Duodenal mucosa (tissue), 2 donors: ENCODE results near the gene MRPL1.
"Not testable (repeated sequence)": the region's sequence is repeated elsewhere in the genome, so short reads cannot be mapped to it uniquely, and the experiment has no call there.

Experiments used
- H3K27ac ChIP-seq: one replicate; pipeline ENCODE4 v1.7.0; 2013; ENCODE audit warnings: low read depth, low read length
- H3K27me3 ChIP-seq, 2 donors: one replicate each; pipeline ENCODE4 v1.7.0; 2013; ENCODE audit warnings: low read length in 2 of 2, control low read depth in 1 of 2; ENCODE audit not compliant: insufficient read depth in 2 of 2, control insufficient read depth in 1 of 2
- H3K36me3 ChIP-seq, 2 donors: one replicate each; pipeline ENCODE4 v1.7.0; 2013; ENCODE audit warnings: low read length in 2 of 2, control low read depth in 1 of 2; ENCODE audit not compliant: insufficient read depth in 2 of 2, control insufficient read depth in 1 of 2
- H3K4me1 ChIP-seq, 2 donors: one replicate each; pipeline ENCODE4 v1.7.0; 2013; ENCODE audit warnings: low read length in 2 of 2, control low read depth in 1 of 2; ENCODE audit not compliant: insufficient read depth in 2 of 2, control insufficient read depth in 1 of 2
- H3K4me3 ChIP-seq, 2 donors: one replicate each; pipeline ENCODE4 v1.7.0; 2013; ENCODE audit warnings: low read length in 2 of 2, low read depth in 1 of 2
- H3K9ac ChIP-seq, 2 donors: one replicate each; pipeline ENCODE4 v1.7.0; 2013; ENCODE audit warnings: low read length in 2 of 2, low read depth in 1 of 2
- H3K9me3 ChIP-seq, 2 donors: one replicate each; pipeline ENCODE4 v1.7.0; 2013; ENCODE audit warnings: low read length in 2 of 2, control low read depth in 1 of 2; ENCODE audit not compliant: control insufficient read depth in 1 of 2

Gene MRPL1

GRCh38 chr4:77930876-77931275, 68.2 kb downstream of the MRPL1 start:
- H3K27me3 ChIP-seq: no peaks in the 10 kb centered on the region

GRCh38 chr4:77931452-77932135, 69.0 kb downstream of the MRPL1 start:
- H3K4me3 ChIP-seq: no peak overlapping the region
- H3K27me3 ChIP-seq: no peaks in the 10 kb centered on the region
- H3K9ac ChIP-seq: no peak overlapping the region
- H3K9me3 ChIP-seq: no peaks in the 10 kb centered on the region
- H3K27ac ChIP-seq: no peak overlapping the region
- H3K36me3 ChIP-seq: peaks cover 0 to 12% of the 10 kb centered on the region in 2 donors
- H3K4me1 ChIP-seq: peaks cover 0 to 9% of the 10 kb centered on the region in 2 donors

More at GRCh38 chr4:77930876-77931275, 68.2 kb downstream of the MRPL1 start:
- no peak overlapping the region for H3K9ac ChIP-seq
- peaks cover 0 to 9% of the 10 kb centered on the region in 2 donors for H3K4me1 ChIP-seq
- H3K27ac ChIP-seq: no peak overlapping the region
- no peaks in the 10 kb centered on the region for H3K9me3 ChIP-seq
- H3K36me3 ChIP-seq: peaks cover 0 to 12% of the 10 kb centered on the region in 2 donors
- no peak overlapping the region for H3K4me3 ChIP-seq

GRCh38 chr4:77938560-77938959, 75.9 kb downstream of the MRPL1 start:
- Histone ChIP-seq H3K9ac (no peak overlapping the region), H3K27ac (no peak overlapping the region), H3K4me3 (no peak overlapping the region), H3K36me3 (peaks cover 0 to 2% of the 10 kb centered on the region in 2 donors), H3K9me3 (no peaks in the 10 kb centered on the region), H3K4me1 (no peaks in the 10 kb centered on the region), H3K27me3 (no peaks in the 10 kb centered on the region)

- H3K27ac ChIP-seq, H3K36me3 ChIP-seq, H3K4me1 ChIP-seq, H3K27me3 ChIP-seq, H3K9ac ChIP-seq, H3K9me3 ChIP-seq, H3K4me3 ChIP-seq: not testable (repeated sequence)
Observed at GRCh38 chr4:77945929-77946328, 83.3 kb downstream of the MRPL1 start.

GRCh38 chr4:77950203-77950602, 87.6 kb downstream of the MRPL1 start:
- no peak overlapping the region for H3K4me3 ChIP-seq
- no peaks in the 10 kb centered on the region for H3K4me1 ChIP-seq
- H3K9ac ChIP-seq: no peak overlapping the region
- H3K9me3 ChIP-seq: peaks cover 0 to 2% of the 10 kb centered on the region in 2 donors
- no peak overlapping the region for H3K27ac ChIP-seq
- H3K27me3 ChIP-seq: no peaks in the 10 kb centered on the region
- peaks cover 6 to 13% of the 10 kb centered on the region in 2 donors for H3K36me3 ChIP-seq

GRCh38 chr4:77952457-77952856, 89.8 kb downstream of the MRPL1 start:
- no peak overlapping the region for H3K4me3 ChIP-seq
- no peaks in the 10 kb centered on the region for H3K9me3 ChIP-seq
- H3K27ac ChIP-seq: no peak overlapping the region
- H3K9ac ChIP-seq: no peak overlapping the region
- H3K36me3 ChIP-seq: peaks cover 6 to 13% of the 10 kb centered on the region in 2 donors
- H3K4me1 ChIP-seq: no peaks in the 10 kb centered on the region
- no peaks in the 10 kb centered on the region for H3K27me3 ChIP-seq

- Histone ChIP-seq H3K9me3 (no peaks in the 10 kb centered on the region), H3K4me3 (no peak overlapping the region), H3K27ac (no peak overlapping the region), H3K9ac (no peak overlapping the region), H3K36me3 (peaks cover 6 to 13% of the 10 kb centered on the region in 2 donors), H3K4me1 (no peaks in the 10 kb centered on the region), H3K27me3 (no peaks in the 10 kb centered on the region)
Observed at GRCh38 chr4:77954690-77955089, 92.1 kb downstream of the MRPL1 start.

GRCh38 chr4:77956917-77957316, 94.3 kb downstream of the MRPL1 start:
- no peak overlapping the region for H3K27ac ChIP-seq
- H3K4me3 ChIP-seq: no peak overlapping the region
- H3K9ac ChIP-seq: no peak overlapping the region

GRCh38 chr4:77958897-77959296, 96.3 kb downstream of the MRPL1 start:
- no peaks in the 10 kb centered on the region for H3K9me3 ChIP-seq
- H3K36me3 ChIP-seq: peaks cover 0 to 7% of the 10 kb centered on the region in 2 donors
- H3K27me3 ChIP-seq: no peaks in the 10 kb centered on the region
- no peaks in the 10 kb centered on the region for H3K4me1 ChIP-seq
- H3K9ac ChIP-seq: no peak overlapping the region
- H3K4me3 ChIP-seq: no peak overlapping the region
- no peak overlapping the region for H3K27ac ChIP-seq

More at GRCh38 chr4:77956917-77957316, 94.3 kb downstream of the MRPL1 start:
- Histone ChIP-seq H3K36me3 (peaks cover 0 to 7% of the 10 kb centered on the region in 2 donors), H3K4me1 (no peaks in the 10 kb centered on the region), H3K27me3 (no peaks in the 10 kb centered on the region), H3K9me3 (no peaks in the 10 kb centered on the region)

GRCh38 chr4:77959566-77960338, 97.1 kb downstream of the MRPL1 start:
- Histone ChIP-seq H3K4me3 (no peak overlapping the region), H3K27me3 (no peaks in the 10 kb centered on the region), H3K9me3 (no peaks in the 10 kb centered on the region), H3K4me1 (no peaks in the 10 kb centered on the region), H3K36me3 (peaks cover 0 to 2% of the 10 kb centered on the region in 2 donors), H3K9ac (no peak overlapping the region), H3K27ac (no peak overlapping the region)
